ENCODE results near the gene ERCC3.

The ERCC3 gene

DNA sequence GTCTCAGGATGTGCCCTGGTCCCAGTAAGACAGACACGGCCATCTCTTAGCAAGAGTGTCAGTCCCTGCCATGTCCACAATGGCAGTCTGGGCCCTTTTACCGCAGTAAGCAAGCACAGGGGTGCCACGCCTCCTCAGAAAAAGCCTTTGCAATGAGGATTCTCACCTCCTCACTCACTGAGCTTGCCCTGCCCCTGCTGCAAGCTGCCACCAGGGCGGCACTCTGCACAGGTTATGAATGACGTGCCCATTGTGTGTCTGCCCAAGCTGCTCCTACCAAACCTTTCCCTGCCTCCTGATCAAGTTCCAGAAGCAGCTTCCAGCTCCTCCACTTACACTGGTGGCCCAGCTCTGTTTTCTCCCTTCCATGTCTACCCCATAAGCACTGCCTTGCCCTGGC, 23.3 kb downstream of the ERCC3 start:
- H3K4me3 ChIP-seq (ENCODE audit: low read depth, low read length) = no peak overlapping the region
- TF ChIP-seq, protein P1, sequence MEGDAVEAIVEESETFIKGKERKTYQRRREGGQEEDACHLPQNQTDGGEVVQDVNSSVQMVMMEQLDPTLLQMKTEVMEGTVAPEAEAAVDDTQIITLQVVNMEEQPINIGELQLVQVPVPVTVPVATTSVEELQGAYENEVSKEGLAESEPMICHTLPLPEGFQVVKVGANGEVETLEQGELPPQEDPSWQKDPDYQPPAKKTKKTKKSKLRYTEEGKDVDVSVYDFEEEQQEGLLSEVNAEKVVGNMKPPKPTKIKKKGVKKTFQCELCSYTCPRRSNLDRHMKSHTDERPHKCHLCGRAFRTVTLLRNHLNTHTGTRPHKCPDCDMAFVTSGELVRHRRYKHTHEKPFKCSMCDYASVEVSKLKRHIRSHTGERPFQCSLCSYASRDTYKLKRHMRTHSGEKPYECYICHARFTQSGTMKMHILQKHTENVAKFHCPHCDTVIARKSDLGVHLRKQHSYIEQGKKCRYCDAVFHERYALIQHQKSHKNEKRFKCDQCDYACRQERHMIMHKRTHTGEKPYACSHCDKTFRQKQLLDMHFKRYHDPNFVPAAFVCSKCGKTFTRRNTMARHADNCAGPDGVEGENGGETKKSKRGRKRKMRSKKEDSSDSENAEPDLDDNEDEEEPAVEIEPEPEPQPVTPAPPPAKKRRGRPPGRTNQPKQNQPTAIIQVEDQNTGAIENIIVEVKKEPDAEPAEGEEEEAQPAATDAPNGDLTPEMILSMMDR (IDR thresholded peaks at IDR 0.05; ENCODE audit: low read depth, low read length, missing control alignments) = peak; percentile 41
- no peak for DNase-seq (ENCODE audit: low read depth)

GRCh38 chr2:127261804-127262406, 32.0 kb downstream of the ERCC3 start:
- DNase-seq (ENCODE audit: low read depth) = no peak
- TF ChIP-seq, protein P1 (IDR thresholded peaks at IDR 0.05; ENCODE audit: low read depth, low read length, missing control alignments) = no peak

GRCh38 chr2:127259355-127259754, 34.6 kb downstream of the ERCC3 start:
- no peak overlapping the region for H3K4me3 ChIP-seq (ENCODE audit: low read depth, low read length)
- no peak for DNase-seq (ENCODE audit: low read depth)
- TF ChIP-seq, protein P1 (IDR thresholded peaks at IDR 0.05; ENCODE audit: low read depth, low read length, missing control alignments) = no peak

More at GRCh38 chr2:127261804-127262406, 32.0 kb downstream of the ERCC3 start:
- no peak overlapping the region for H3K4me3 ChIP-seq (ENCODE audit: low read depth, low read length)

- no peak for DNase-seq (ENCODE audit: low read depth)
- TF ChIP-seq, protein P1 (IDR thresholded peaks at IDR 0.05; ENCODE audit: low read depth, low read length, missing control alignments) = no peak
- H3K4me3 ChIP-seq (ENCODE audit: low read depth, low read length) = no peak overlapping the region
Observed at GRCh38 chr2:127256866-127257265, 37.1 kb downstream of the ERCC3 start.

GRCh38 chr2:127256381-127256780, 37.6 kb downstream of the ERCC3 start:
- TF ChIP-seq, protein P1 (IDR thresholded peaks at IDR 0.05; ENCODE audit: low read depth, low read length, missing control alignments) = no peak
- no peak overlapping the region for H3K4me3 ChIP-seq (ENCODE audit: low read depth, low read length)
- DNase-seq (ENCODE audit: low read depth) = no peak

DNA sequence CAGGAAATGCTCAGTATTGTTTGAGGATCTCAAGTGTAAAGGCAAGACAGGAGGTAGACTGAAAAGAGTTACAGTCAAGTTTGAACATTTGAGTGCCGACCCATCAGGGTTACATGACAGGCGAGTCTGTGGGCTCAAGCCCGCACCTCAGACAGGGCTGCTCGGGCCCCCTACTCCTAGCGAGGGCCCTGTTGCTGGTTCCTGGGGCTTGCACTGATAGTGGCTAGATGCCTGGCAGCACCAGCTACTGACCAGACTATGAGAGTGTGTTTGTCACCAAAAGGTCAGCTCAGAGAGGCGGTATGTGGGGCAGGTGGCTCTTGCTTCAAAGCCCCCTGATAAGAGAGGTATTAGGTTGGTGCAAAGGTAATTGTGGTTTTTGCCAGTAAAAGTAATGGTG, 38.2 kb downstream of the ERCC3 start:
- no peak overlapping the region for H3K4me3 ChIP-seq (ENCODE audit: low read depth, low read length)
- TF ChIP-seq, protein P1 (IDR thresholded peaks at IDR 0.05; ENCODE audit: low read depth, low read length, missing control alignments) = no peak
- DNase-seq (ENCODE audit: low read depth) = no peak

GRCh38 chr2:127255146-127255545, 38.8 kb downstream of the ERCC3 start:
- no peak overlapping the region for H3K4me3 ChIP-seq (ENCODE audit: low read depth, low read length)
- no peak for DNase-seq (ENCODE audit: low read depth)
- TF ChIP-seq, protein P1 (IDR thresholded peaks at IDR 0.05; ENCODE audit: low read depth, low read length, missing control alignments) = no peak
